Measurements from ENCODE around the gene ARRDC3. TPM values are rescaled to one million over a fixed set of nuclear protein-coding genes. Genes with fewer than 3 reads are reported as not detected.
"Not testable (repeated sequence)": the region's sequence is repeated elsewhere in the genome, so short reads cannot be mapped to it uniquely, and the experiment has no call there.

ARRDC3 gene
- total and polyA plus RNA-seq, 2 experiments from 2014 or later: 11.9 to 16.5 TPM

- ATAC-seq (no peak), DNase-seq (ENCODE audit: low spot score) (no peak)
- H3K4me2 ChIP-seq: no peak overlapping the region
- TF ChIP-seq STAT1 (IDR thresholded peaks at IDR 0.05; ENCODE audit: unreplicated experiment) (no peak), ZNF114 (CRISPR knock-in tag; IDR thresholded peaks at IDR 0.05) (no peak), EZH2phosphoT487 (IDR thresholded peaks at IDR 0.05; ENCODE audit: unreplicated experiment) (no peak), NANOG (IDR thresholded peaks at IDR 0.05; ENCODE audit: borderline replicate concordance) (no peak), CREB1 (CRISPR knock-in tag; IDR thresholded peaks at IDR 0.05; ENCODE audit: low read depth) (no peak)
- TF ChIP-seq, protein P1, sequence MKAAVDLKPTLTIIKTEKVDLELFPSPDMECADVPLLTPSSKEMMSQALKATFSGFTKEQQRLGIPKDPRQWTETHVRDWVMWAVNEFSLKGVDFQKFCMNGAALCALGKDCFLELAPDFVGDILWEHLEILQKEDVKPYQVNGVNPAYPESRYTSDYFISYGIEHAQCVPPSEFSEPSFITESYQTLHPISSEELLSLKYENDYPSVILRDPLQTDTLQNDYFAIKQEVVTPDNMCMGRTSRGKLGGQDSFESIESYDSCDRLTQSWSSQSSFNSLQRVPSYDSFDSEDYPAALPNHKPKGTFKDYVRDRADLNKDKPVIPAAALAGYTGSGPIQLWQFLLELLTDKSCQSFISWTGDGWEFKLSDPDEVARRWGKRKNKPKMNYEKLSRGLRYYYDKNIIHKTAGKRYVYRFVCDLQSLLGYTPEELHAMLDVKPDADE (IDR thresholded peaks at IDR 0.05): no peak
- TF ChIP-seq, protein P2, sequence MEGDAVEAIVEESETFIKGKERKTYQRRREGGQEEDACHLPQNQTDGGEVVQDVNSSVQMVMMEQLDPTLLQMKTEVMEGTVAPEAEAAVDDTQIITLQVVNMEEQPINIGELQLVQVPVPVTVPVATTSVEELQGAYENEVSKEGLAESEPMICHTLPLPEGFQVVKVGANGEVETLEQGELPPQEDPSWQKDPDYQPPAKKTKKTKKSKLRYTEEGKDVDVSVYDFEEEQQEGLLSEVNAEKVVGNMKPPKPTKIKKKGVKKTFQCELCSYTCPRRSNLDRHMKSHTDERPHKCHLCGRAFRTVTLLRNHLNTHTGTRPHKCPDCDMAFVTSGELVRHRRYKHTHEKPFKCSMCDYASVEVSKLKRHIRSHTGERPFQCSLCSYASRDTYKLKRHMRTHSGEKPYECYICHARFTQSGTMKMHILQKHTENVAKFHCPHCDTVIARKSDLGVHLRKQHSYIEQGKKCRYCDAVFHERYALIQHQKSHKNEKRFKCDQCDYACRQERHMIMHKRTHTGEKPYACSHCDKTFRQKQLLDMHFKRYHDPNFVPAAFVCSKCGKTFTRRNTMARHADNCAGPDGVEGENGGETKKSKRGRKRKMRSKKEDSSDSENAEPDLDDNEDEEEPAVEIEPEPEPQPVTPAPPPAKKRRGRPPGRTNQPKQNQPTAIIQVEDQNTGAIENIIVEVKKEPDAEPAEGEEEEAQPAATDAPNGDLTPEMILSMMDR (conservative IDR thresholded peaks at IDR 0.05; ENCODE audit: low read depth in 2 of 2): no peak
- TF ChIP-seq, protein P3, sequence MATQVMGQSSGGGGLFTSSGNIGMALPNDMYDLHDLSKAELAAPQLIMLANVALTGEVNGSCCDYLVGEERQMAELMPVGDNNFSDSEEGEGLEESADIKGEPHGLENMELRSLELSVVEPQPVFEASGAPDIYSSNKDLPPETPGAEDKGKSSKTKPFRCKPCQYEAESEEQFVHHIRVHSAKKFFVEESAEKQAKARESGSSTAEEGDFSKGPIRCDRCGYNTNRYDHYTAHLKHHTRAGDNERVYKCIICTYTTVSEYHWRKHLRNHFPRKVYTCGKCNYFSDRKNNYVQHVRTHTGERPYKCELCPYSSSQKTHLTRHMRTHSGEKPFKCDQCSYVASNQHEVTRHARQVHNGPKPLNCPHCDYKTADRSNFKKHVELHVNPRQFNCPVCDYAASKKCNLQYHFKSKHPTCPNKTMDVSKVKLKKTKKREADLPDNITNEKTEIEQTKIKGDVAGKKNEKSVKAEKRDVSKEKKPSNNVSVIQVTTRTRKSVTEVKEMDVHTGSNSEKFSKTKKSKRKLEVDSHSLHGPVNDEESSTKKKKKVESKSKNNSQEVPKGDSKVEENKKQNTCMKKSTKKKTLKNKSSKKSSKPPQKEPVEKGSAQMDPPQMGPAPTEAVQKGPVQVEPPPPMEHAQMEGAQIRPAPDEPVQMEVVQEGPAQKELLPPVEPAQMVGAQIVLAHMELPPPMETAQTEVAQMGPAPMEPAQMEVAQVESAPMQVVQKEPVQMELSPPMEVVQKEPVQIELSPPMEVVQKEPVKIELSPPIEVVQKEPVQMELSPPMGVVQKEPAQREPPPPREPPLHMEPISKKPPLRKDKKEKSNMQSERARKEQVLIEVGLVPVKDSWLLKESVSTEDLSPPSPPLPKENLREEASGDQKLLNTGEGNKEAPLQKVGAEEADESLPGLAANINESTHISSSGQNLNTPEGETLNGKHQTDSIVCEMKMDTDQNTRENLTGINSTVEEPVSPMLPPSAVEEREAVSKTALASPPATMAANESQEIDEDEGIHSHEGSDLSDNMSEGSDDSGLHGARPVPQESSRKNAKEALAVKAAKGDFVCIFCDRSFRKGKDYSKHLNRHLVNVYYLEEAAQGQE (IDR thresholded peaks at IDR 0.05; ENCODE audit: unreplicated experiment): no peak
- TF ChIP-seq, protein P4, sequence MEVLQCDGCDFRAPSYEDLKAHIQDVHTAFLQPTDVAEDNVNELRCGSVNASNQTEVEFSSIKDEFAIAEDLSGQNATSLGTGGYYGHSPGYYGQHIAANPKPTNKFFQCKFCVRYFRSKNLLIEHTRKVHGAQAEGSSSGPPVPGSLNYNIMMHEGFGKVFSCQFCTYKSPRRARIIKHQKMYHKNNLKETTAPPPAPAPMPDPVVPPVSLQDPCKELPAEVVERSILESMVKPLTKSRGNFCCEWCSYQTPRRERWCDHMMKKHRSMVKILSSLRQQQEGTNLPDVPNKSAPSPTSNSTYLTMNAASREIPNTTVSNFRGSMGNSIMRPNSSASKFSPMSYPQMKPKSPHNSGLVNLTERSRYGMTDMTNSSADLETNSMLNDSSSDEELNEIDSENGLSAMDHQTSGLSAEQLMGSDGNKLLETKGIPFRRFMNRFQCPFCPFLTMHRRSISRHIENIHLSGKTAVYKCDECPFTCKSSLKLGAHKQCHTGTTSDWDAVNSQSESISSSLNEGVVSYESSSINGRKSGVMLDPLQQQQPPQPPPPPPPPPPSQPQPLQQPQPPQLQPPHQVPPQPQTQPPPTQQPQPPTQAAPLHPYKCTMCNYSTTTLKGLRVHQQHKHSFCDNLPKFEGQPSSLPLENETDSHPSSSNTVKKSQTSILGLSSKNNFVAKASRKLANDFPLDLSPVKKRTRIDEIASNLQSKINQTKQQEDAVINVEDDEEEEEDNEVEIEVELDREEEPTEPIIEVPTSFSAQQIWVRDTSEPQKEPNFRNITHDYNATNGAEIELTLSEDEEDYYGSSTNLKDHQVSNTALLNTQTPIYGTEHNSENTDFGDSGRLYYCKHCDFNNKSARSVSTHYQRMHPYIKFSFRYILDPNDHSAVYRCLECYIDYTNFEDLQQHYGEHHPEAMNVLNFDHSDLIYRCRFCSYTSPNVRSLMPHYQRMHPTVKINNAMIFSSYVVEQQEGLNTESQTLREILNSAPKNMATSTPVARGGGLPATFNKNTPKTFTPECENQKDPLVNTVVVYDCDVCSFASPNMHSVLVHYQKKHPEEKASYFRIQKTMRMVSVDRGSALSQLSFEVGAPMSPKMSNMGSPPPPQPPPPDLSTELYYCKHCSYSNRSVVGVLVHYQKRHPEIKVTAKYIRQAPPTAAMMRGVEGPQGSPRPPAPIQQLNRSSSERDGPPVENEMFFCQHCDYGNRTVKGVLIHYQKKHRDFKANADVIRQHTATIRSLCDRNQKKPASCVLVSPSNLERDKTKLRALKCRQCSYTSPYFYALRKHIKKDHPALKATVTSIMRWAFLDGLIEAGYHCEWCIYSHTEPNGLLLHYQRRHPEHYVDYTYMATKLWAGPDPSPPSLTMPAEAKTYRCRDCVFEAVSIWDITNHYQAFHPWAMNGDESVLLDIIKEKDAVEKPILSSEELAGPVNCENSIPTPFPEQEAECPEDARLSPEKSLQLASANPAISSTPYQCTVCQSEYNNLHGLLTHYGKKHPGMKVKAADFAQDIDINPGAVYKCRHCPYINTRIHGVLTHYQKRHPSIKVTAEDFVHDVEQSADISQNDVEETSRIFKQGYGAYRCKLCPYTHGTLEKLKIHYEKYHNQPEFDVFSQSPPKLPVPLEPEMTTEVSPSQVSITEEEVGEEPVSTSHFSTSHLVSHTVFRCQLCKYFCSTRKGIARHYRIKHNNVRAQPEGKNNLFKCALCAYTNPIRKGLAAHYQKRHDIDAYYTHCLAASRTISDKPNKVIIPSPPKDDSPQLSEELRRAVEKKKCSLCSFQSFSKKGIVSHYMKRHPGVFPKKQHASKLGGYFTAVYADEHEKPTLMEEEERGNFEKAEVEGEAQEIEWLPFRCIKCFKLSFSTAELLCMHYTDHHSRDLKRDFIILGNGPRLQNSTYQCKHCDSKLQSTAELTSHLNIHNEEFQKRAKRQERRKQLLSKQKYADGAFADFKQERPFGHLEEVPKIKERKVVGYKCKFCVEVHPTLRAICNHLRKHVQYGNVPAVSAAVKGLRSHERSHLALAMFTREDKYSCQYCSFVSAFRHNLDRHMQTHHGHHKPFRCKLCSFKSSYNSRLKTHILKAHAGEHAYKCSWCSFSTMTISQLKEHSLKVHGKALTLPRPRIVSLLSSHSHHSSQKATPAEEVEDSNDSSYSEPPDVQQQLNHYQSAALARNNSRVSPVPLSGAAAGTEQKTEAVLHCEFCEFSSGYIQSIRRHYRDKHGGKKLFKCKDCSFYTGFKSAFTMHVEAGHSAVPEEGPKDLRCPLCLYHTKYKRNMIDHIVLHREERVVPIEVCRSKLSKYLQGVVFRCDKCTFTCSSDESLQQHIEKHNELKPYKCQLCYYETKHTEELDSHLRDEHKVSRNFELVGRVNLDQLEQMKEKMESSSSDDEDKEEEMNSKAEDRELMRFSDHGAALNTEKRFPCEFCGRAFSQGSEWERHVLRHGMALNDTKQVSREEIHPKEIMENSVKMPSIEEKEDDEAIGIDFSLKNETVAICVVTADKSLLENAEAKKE (CRISPR knock-in tag; IDR thresholded peaks at IDR 0.05): no peak
- H3K36me3 Mint-ChIP-seq (ENCODE audit: low read depth): peaks cover 5% of the 10 kb centered on the region; the same call in 1 of the 3 replicates
- no peak overlapping the region for H2AFZ ChIP-seq
- no peaks in the 10 kb centered on the region for H4K20me1 ChIP-seq (replicated peaks; ENCODE audit: insufficient read depth)
- H3K27me3 ChIP-seq (ENCODE audit: insufficient read depth): no peaks in the 10 kb centered on the region
- no peak overlapping the region for H3K4me3 Mint-ChIP-seq
- no peaks in the 10 kb centered on the region for H3K36me3 ChIP-seq (ENCODE audit: insufficient read depth)
- H3K27ac ChIP-seq (ENCODE audit: low read depth): no peak overlapping the region
- no peaks in the 10 kb centered on the region for H3K27me3 Mint-ChIP-seq (ENCODE audit: insufficient read depth, low read depth, poor library complexity)
- peaks cover 5% of the 10 kb centered on the region; the same call in 1 of the 3 replicates for H3K9me3 Mint-ChIP-seq
- H3K4me3 ChIP-seq: no peak overlapping the region
- H3K9me2 ChIP-seq (ENCODE audit: insufficient read depth): no peaks in the 10 kb centered on the region
- no peaks in the 10 kb centered on the region for H3K4me1 ChIP-seq (ENCODE audit: insufficient read depth)
- H3K27ac Mint-ChIP-seq: no peak overlapping the region
- H3K4me1 Mint-ChIP-seq: no peaks in the 10 kb centered on the region
- no peaks in the 10 kb centered on the region for H3K79me2 ChIP-seq (replicated peaks; ENCODE audit: insufficient read depth)
- no peaks in the 10 kb centered on the region for H3F3A ChIP-seq (replicated peaks; ENCODE audit: low read depth)
These were observed 7.2 kb upstream of the ARRDC3 start for GRCh38 chr5:91390268-91390667.

- H3K36me3 Mint-ChIP-seq (ENCODE audit: low read depth); H3K27me3 ChIP-seq (ENCODE audit: insufficient read depth); H3K4me3 Mint-ChIP-seq; H3K4me1 Mint-ChIP-seq; DNase-seq (ENCODE audit: low spot score); H3K4me2 ChIP-seq; H3K4me1 ChIP-seq (ENCODE audit: insufficient read depth); H3K4me3 ChIP-seq; ATAC-seq; H3K27ac ChIP-seq (ENCODE audit: low read depth); H3K9me3 Mint-ChIP-seq; H3K36me3 ChIP-seq (ENCODE audit: insufficient read depth); H3K9me2 ChIP-seq (ENCODE audit: insufficient read depth); H3K27ac Mint-ChIP-seq; H3K27me3 Mint-ChIP-seq (ENCODE audit: insufficient read depth, low read depth, poor library complexity); H3K79me2 ChIP-seq (replicated peaks; ENCODE audit: insufficient read depth); H4K20me1 ChIP-seq (replicated peaks; ENCODE audit: insufficient read depth); H3F3A ChIP-seq (replicated peaks; ENCODE audit: low read depth); H2AFZ ChIP-seq: not testable (repeated sequence)
These were observed 6.4 kb upstream of the ARRDC3 start for GRCh38 chr5:91389555-91389954.
